HG03521 (cell line): ENCODE data around the gene SF3B1.
"Not testable (repeated sequence)": the region's sequence is repeated elsewhere in the genome, so short reads cannot be mapped to it uniquely, and the experiment has no call there.

Experiments used
- ATAC-seq: cut with Tn5 transposase; IDR thresholded peaks from one replicate; pipeline ENCODE4 v1.9.1; 2021; ENCODE audit warnings: mild to moderate bottlenecking, moderate library complexity; ENCODE audit not compliant: unreplicated experiment

The SF3B1 gene

GRCh38 chr2:197434541-197435513, at the start of gene SF3B1:
TSS of gene SF3B1 (minus strand) at chr2:197435028. CDS start at chr2:197434999, 29 bp downstream.
- ATAC-seq = peak; percentile 93

- ATAC-seq = not testable (repeated sequence)
These were observed 49.4 kb upstream of the SF3B1 start for GRCh38 chr2:197484248-197484647.

- no peak for ATAC-seq
These were observed 45.6 kb upstream of the SF3B1 start for GRCh38 chr2:197480165-197481036.

- ATAC-seq = no peak
These were observed 43.0 kb upstream of the SF3B1 start for GRCh38 chr2:197477797-197478196.

GRCh38 chr2:197472166-197472565, 37.3 kb upstream of the SF3B1 start:
- no peak for ATAC-seq

GRCh38 chr2:197464175-197464574, 29.3 kb upstream of the SF3B1 start:
- no peak for ATAC-seq

- no peak for ATAC-seq
These were observed 26.2 kb upstream of the SF3B1 start for GRCh38 chr2:197461057-197461456.

- ATAC-seq = no peak
These were observed 25.8 kb upstream of the SF3B1 start for GRCh38 chr2:197460649-197461048.

GRCh38 chr2:197455428-197455827, 20.6 kb upstream of the SF3B1 start:
- no peak for ATAC-seq

GRCh38 chr2:197454923-197455322, 20.1 kb upstream of the SF3B1 start:
- no peak for ATAC-seq

GRCh38 chr2:197453914-197454398, 19.1 kb upstream of the SF3B1 start:
- ATAC-seq = peak; percentile 28

GRCh38 chr2:197453123-197453913, 18.5 kb upstream of the SF3B1 start, which contains the start of gene COQ10B:
TSS of gene COQ10B (plus strand) at chr2:197453552. CDS start at chr2:197453561, 9 bp downstream.
- ATAC-seq = peak; percentile 92

- ATAC-seq = no peak
These were observed 17.9 kb upstream of the SF3B1 start for GRCh38 chr2:197452754-197453122.

- ATAC-seq = not testable (repeated sequence)
These were observed 16.1 kb upstream of the SF3B1 start for GRCh38 chr2:197450935-197451358.

GRCh38 chr2:197450465-197450864, 15.6 kb upstream of the SF3B1 start:
- no peak for ATAC-seq

GRCh38 chr2:197446844-197447243, 12.0 kb upstream of the SF3B1 start:
- ATAC-seq = no peak

GRCh38 chr2:197445746-197446145, 10.9 kb upstream of the SF3B1 start:
- ATAC-seq = no peak

- no peak for ATAC-seq
These were observed 8.0 kb upstream of the SF3B1 start for GRCh38 chr2:197442857-197443256.

- no peak for ATAC-seq
These were observed 2.6 kb upstream of the SF3B1 start for GRCh38 chr2:197437380-197437779.
